Non-pigmented ciliary epithelial cell (primary cell): ENCODE data around the gene PCNX4.

Source experiments
- DNase-seq: peaks from one replicate; pipeline ENCODE4 v3.0.0-alpha.2; 2010; ENCODE audit warnings: low read depth

The PCNX4 gene

DNA sequence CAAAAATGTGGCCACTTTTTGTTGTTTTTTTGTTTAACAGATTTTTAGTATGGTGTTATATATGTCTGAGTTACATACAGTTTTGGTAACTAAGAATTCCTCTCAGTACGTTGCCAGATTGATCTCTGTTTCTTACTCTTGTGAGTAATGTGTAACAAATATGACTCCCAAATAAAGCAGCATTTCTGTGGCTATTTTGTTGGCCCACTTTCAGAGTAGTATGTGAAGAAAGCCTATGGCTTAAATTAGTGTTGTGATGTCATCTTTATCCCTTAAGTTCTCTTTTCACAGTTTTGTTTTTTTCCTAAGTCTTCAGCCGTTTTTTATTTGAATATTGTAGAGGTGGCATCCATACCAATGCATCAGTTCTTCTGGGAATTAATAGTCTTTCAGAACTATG is 10.7 kb downstream of the PCNX4 start:
- DNase-seq = peak; percentile 53

DNA sequence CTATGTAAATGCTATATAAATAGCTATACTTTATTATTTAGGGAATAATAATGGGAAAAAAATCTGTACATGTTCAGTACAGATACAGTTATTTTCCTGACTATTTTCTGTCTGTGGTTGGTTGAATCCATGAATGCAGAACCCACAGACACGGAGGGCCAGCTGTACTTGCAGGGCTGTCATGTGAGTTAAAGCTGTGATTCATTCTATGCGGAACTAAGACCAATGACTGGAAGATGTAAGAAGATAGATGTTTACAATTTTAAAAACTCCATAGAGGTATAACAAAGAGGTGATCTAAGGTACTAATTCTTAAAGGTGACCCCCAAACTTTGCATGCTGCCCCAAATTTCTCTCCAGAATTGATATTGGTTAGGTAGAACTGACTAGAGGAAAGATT is 14.6 kb downstream of the PCNX4 start:
- DNase-seq = peak; percentile 65

DNA sequence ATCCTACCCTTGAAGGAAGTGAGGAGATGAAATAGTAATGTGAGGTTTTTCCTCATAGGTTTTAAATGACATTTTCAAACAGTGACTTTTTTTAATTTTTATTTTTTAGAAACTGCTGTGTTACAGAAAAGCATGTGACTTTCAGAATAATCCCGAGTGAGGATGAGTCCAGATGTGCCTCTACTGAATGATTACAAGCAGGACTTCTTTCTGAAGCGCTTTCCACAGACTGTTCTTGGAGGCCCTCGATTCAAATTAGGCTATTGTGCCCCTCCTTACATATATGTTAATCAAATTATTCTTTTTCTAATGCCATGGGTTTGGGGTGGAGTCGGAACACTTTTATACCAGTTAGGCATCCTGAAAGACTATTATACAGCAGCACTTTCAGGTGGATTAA is 15.8 kb downstream of the PCNX4 start:
- no peak for DNase-seq

GRCh38 chr14:60111732-60112131 is 20.0 kb downstream of the PCNX4 start:
- DNase-seq = no peak

DNA sequence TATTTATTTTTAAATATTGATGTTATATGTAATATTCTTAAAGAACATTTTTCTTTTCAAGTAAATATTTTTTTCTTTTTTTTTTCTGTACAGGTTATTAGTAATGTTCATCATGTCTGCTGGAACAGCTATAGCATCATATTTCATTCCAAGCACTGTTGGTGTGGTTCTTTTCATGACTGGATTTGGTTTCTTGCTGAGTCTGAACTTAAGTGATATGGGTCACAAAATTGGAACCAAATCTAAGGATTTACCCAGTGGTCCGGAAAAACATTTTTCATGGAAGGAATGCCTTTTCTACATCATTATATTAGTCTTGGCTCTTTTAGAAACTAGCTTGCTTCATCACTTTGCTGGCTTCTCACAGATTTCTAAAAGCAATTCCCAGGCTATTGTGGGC is 23.2 kb downstream of the PCNX4 start:
- DNase-seq = no peak

DNA sequence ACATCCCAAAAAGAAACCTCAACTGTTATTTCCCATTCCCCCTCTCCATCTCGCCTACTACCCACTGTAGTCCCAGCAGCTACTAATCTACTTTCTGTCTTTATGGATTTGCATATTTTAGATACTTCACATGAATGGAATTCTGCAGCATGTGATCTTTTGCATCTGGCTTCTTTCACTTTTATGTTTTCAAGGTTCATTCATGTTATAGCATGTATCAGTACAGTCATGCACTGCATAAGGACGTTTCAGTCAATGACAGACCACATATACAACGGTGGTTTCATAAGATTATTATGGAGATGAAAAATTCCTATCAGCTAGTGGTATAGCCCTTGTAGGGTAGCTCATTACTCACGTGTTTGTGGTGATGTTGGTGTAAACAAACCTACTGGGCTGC is 24.5 kb downstream of the PCNX4 start:
- no peak for DNase-seq

DNA sequence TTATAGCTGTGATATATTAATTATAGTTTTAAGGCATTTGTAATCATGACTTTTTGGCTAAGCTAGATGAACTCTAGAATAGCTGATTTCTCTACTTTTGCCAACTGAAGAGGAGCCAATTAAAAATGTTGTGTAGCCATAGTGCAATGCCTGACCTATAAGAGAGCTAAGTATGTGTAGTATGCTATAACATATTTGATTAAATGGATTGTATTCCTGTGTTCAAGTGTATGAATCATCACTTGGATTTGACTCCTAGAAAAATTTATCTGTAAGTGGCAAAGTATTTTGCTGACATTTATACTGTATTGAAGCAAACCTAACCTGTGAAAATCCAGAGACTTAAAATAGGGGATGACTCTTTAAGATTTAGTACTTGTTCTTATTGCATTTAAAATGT is 34.2 kb downstream of the PCNX4 start:
- DNase-seq = no peak

GRCh38 chr14:60133487-60133886 is 41.8 kb downstream of the PCNX4 start:
- no peak for DNase-seq

DNA sequence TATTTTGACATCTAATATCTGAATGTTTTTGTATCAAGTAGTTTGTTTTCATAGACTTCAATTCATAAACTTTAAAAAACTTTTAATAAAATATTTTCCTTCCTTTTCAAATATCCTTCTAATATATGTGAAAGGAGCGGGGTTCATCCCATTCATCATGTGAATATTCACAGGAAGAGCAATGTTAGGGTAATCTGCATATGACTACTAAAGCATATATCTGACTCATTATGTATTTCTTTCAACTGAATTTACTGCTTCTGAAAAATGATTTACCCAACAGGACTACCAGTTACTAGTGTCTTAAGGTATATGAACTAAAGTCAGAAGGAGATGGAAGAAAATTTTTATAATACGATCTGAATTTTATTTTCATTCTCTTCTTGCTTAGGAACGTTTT is 43.0 kb downstream of the PCNX4 start:
- DNase-seq = no peak

DNA sequence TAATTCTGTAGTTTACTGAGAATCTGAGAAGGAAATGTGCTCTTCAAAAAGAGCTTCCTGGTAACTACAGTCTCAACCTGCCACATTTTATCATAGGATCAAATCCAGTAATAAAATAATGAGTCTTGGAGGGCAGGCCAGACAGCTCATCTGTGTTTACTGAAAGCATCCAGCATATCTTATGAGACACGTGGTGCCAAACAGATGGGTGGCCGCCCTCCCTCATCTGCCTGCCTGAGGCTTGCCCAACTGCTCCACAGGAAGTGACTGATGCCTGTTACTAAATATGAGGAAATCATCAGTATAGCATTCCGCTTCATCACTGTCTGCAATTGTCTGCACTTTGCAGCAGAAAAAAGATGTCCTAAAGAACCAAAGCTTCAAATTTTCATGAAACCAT is 60.0 kb downstream of the PCNX4 start:
- DNase-seq = peak; percentile 73

- DNase-seq = no peak
Observed at GRCh38 chr14:60153991-60154390, 62.3 kb downstream of the PCNX4 start.

DNA sequence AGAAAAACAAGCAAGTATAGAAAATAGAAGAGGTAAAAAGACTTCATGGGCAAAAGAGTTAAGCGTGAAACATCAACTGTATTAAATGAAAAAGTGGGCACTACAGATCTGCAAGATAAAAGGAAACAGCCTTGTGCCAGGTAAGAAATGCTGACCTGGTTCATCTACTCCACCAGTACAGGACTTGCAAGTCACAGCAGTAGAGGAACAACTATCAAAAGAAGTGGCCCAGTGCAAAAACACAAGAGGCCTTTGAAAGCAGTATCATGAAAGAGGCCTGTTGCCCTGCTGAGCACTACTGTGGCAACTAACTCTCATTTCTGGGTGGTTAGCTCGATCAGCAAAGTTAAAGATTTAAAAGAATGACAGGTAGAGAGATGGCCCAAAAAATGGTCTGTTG is 62.9 kb downstream of the PCNX4 start:
- DNase-seq = no peak

- no peak for DNase-seq
Observed at GRCh38 chr14:60160422-60160821, 68.7 kb downstream of the PCNX4 start.

- DNase-seq = no peak
Observed at GRCh38 chr14:60161196-60162107, 69.7 kb downstream of the PCNX4 start.

DNA sequence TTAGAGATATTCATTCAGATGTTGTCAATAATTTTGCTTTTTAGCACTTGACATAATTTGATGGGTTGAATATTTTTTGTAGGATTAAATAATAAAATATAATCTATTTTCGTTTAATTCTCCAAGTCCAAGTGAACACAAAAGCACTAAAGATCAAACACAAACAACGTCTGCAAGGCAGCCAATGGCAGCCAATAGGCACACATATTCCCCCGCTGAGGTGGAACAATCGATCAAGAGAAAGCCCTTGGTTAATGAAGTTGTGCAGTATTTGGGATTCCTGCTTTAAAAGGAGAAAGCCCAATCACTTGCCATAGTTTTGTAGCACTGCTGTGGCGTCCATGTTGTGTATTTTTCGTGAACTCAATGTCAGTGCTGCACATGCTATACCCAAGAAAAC is 72.0 kb downstream of the PCNX4 start:
- no peak for DNase-seq

DNA sequence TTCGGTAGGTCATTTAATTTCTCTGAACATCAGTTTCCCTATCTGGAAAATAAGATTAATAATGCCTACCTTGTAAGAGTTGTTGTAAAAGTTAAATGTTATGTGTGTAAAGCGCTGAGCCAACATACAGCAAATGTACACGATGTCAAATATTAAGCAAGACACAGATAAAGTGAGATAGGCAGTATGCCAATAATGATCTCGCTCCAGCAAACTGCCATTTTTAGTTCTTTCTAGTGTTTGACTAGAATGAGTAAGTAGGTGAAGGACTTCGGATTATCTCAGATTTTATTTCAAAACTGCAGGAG is 72.6 kb downstream of the PCNX4 start:
- no peak for DNase-seq

DNA sequence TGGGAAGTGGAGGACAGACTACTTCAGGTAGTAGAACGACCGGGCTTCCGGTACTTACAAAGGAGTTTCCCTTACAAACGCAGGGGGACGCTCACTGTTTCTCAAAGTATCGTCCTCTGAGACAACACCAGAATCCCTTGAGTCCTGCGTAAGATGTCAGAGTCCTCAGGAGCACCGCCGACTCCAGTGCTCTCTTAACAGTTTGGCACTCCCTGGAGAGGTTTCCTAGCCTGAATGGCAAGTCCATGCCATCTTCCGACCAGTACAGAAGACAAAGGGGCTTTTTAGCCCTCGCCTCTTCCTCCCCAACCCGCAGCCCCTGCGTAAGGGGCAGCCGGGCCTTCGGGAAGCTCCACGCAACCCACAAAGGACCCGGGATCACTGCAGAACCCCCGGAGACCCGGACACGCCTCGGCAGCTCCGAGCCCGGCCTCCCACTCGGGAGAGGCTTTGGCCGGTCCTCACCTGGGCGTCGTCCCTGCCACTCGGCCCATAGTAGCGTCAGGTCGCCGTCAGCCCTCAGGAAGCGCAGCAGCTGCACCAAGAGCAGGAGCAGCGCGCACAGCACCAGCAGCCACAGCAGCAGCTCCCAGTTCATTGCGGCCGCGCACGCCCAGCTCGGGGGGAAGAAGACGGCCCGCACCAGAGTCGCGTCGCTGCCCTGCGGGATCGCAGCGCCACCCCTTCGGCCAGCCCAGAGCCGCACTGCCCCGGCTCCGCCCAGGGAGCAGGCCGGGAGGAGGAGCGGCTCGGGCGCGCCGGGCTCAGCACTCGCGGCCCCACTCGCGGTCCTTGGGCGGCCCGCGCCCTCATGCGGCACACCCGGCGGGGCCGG is 73.2 kb downstream of the PCNX4 start, which contains the start of gene DHRS7:
Gene DHRS7 (minus strand): TSS at position 687 of the 835 bp plus-strand sequence. CDS start 89 bp downstream, at position 598.
- peak; percentile 38 for DNase-seq

GRCh38 chr14:60165547-60165876 is 73.8 kb downstream of the PCNX4 start:
- DNase-seq = no peak

- DNase-seq = no peak
Observed at GRCh38 chr14:60166142-60166541, 74.4 kb downstream of the PCNX4 start.

GRCh38 chr14:60169722-60170121 is 78.0 kb downstream of the PCNX4 start:
- no peak for DNase-seq

DNA sequence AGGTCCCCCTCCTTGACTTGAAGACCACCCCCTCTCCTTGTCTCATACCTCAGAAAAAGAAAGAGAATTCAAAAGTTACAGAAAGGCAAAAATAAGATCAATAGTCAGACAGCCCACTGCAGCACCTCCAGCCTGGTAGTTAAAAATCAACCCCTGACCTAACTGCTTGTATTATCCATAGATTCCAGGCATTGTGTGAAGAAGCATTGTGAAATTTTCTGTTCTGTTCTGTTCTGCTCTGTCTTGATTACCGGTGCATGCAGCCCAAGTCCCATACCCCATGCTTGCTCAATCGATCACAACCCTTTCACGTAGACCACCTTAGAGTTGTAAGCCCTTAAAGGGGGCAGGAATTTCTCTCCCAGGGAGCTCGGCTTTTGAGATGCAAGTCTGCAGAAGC is 79.2 kb downstream of the PCNX4 start:
- no peak for DNase-seq

GRCh38 chr14:60171690-60172089 is 80.0 kb downstream of the PCNX4 start:
- no peak for DNase-seq
